Stimulated activated CD8-positive, alpha-beta memory T cell treated with anti-CD3 and anti-CD28 coated beads, Interleukin-7, amount 100 ng/mL, for 24 hours (primary cell): Measurements from ENCODE around the gene TACSTD2.
"Not testable (repeated sequence)": the region's sequence is repeated elsewhere in the genome, so short reads cannot be mapped to it uniquely, and the experiment has no call there.

Experiments
- DNase-seq: peaks from one replicate; pipeline ENCODE4 v3.0.0-alpha.2; 2020; ENCODE audit warnings: low read depth

Gene TACSTD2

GRCh38 chr1:58563715-58564114 lies 13.3 kb downstream of the TACSTD2 start:
- DNase-seq, result not testable (repeated sequence)

- DNase-seq, result no peak
Measured at GRCh38 chr1:58561633-58562032, 15.4 kb downstream of the TACSTD2 start.

GRCh38 chr1:58555393-58555792 lies 21.7 kb downstream of the TACSTD2 start:
- DNase-seq, result no peak

- no peak for DNase-seq
Measured at GRCh38 chr1:58551186-58552140, 25.6 kb downstream of the TACSTD2 start.

GRCh38 chr1:58549291-58549690 lies 27.8 kb downstream of the TACSTD2 start:
- not testable (repeated sequence) for DNase-seq

- no peak for DNase-seq
Measured at GRCh38 chr1:58548371-58548770, 28.7 kb downstream of the TACSTD2 start.

GRCh38 chr1:58546520-58547308 lies 30.3 kb downstream of the TACSTD2 start, which contains the start of gene OMA1:
OMA1 (minus strand) TSS chr1:58546726; CDS start chr1:58539294, 7,432 bp downstream.
- peak; percentile 95 for DNase-seq

- DNase-seq, result peak; percentile 41
Measured at GRCh38 chr1:58545591-58546519, 31.2 kb downstream of the TACSTD2 start.

GRCh38 chr1:58543260-58543659 lies 33.8 kb downstream of the TACSTD2 start:
- DNase-seq, result no peak

- DNase-seq, result no peak
Measured at GRCh38 chr1:58539553-58539952, 37.5 kb downstream of the TACSTD2 start.

- DNase-seq, result no peak
Measured at GRCh38 chr1:58538821-58539220, 38.2 kb downstream of the TACSTD2 start.

GRCh38 chr1:58531842-58532241 lies 45.2 kb downstream of the TACSTD2 start:
- not testable (repeated sequence) for DNase-seq

- no peak for DNase-seq
Measured at GRCh38 chr1:58529284-58529683, 47.8 kb downstream of the TACSTD2 start.

GRCh38 chr1:58528518-58528917 lies 48.5 kb downstream of the TACSTD2 start:
- no peak for DNase-seq
